CD4-positive, alpha-beta T cell (primary cell): Measurements from ENCODE around the gene FAM171A1. TPM values are rescaled to one million over a fixed set of nuclear protein-coding genes. Genes with fewer than 3 reads are reported as not detected.

Experiments used
- ATAC-seq: fragments of 200-7000 bp; cut with Tn5 transposase; one replicate; pipeline ENCODE4 v1.10.0; 2022; ENCODE audit warnings: mild to moderate bottlenecking; ENCODE audit not compliant: poor library complexity
- CTCF ChIA-PET: fragments of 350-600 bp; sonication (Branson Sonifier 250); formaldehyde crosslinking; loops from one replicate; lab custom pipeline; 2021; ENCODE audit warnings: antibody characterized with exemption, inconsistent platforms; lab: Charles Lee
- POLR2A ChIA-PET: fragments of 350-600 bp; sonication (Branson Sonifier 250); formaldehyde crosslinking; loops from one replicate; lab custom pipeline; 2021; ENCODE audit warnings: antibody characterized with exemption, inconsistent platforms; lab: Charles Lee
- DNase-seq, 14 experiments: peaks; one replicate each; pipeline ENCODE4 v3.0.0-alpha.2; 2013 to 2020; ENCODE audit warnings: mixed read lengths in 2 of 14
- H3K27ac ChIP-seq, 2 donors: one replicate each; pipeline versions ENCODE4 v1.5.1 to v1.7.0; 2013; ENCODE audit warnings: low read length in 2 of 2, low read depth in 1 of 2, mild to moderate bottlenecking in 1 of 2
- H3K27me3 ChIP-seq, 2 experiments: 1 replicate in 1 of 2; 2 replicates in 1 of 2; pipeline versions ENCODE4 v1.6.1 to v1.7.0; 2013; ENCODE audit warnings: low read length in 2 of 2, control low read depth in 1 of 2, mild to moderate bottlenecking in 1 of 2, moderate library complexity in 1 of 2; ENCODE audit not compliant: insufficient read depth in 2 of 2, control insufficient read depth in 1 of 2
- H3K36me3 ChIP-seq: one replicate; pipeline ENCODE4 v1.6.1; 2013; ENCODE audit warnings: low read length, control low read depth; ENCODE audit not compliant: insufficient read depth
- H3K4me1 ChIP-seq: one replicate; pipeline ENCODE4 v1.6.1; 2013; ENCODE audit warnings: low read length, control low read depth; ENCODE audit not compliant: insufficient read depth
- H3K4me3 ChIP-seq: one replicate; pipeline ENCODE4 v1.5.1; 2013; ENCODE audit warnings: mild to moderate bottlenecking, low read length, moderate library complexity
- H3K9me3 ChIP-seq, 2 experiments: 1 replicate in 1 of 2; 2 replicates in 1 of 2; pipeline versions ENCODE4 v1.6.1 to v1.7.0; 2013; ENCODE audit warnings: low read length in 2 of 2, mild to moderate bottlenecking in 2 of 2, control low read depth in 1 of 2, moderate library complexity in 1 of 2; ENCODE audit not compliant: control insufficient read depth in 1 of 2, insufficient read depth in 1 of 2
- H3K27ac Mint-ChIP-seq: one replicate; pipeline ENCODE4 v1.8.0; 2020; ENCODE audit warnings: mixed read lengths
- H3K27me3 Mint-ChIP-seq: one replicate; pipeline ENCODE4 v1.8.0; 2021; ENCODE audit warnings: mixed read lengths
- H3K36me3 Mint-ChIP-seq: one replicate; pipeline ENCODE4 v1.8.0; 2021; ENCODE audit warnings: low read depth, mixed read lengths
- H3K4me1 Mint-ChIP-seq: one replicate; pipeline ENCODE4 v1.8.0; 2021; ENCODE audit warnings: low read depth, mixed read lengths
- H3K4me3 Mint-ChIP-seq: one replicate; pipeline ENCODE4 v1.8.0; 2020; ENCODE audit warnings: mild to moderate bottlenecking, mixed read lengths
- H3K9me3 Mint-ChIP-seq: one replicate; pipeline ENCODE4 v1.8.0; 2020; ENCODE audit warnings: mixed read lengths
- CTCF ChIP-seq: fragments of 200-600 bp; IDR thresholded peaks from one replicate; pipeline ENCODE4 v1.8.0; 2022; ENCODE audit warnings: antibody characterized with exemption, mild to moderate bottlenecking
- intact Hi-C, 2 experiments: fragments of 100-400 bp; cut with DNase I in 1 of 2; cut with micrococcal nuclease in 1 of 2; formaldehyde crosslinking; loops; one replicate each; pipeline versions ENCODE4 v1.15.1 to v1.9.0; 2023 to 2025; cut with DNase I, micrococcal nuclease
- total RNA-seq, 174 experiments: library from RNA in 2 of 174; stranded (reverse) in 2 of 174; gene quantifications; one replicate each; pipeline ENCODE4 v1.2.3 and lab custom pipeline; 2021 to 2026

FAM171A1 gene
- total RNA-seq, 2 experiments from 2014 or later, result 1.8 to 2.6 TPM

GRCh38 chr10:15259136-15259535 lies 112.0 kb downstream of the FAM171A1 start:
- Histone ChIP-seq H3K27ac (no peak overlapping the region), H3K27me3 (no peaks in the 10 kb centered on the region), H3K9me3 (no peaks in the 10 kb centered on the region), H3K4me3 (no peak overlapping the region), H3K36me3 (no peaks in the 10 kb centered on the region), H3K4me1 (peaks cover 9% of the 10 kb centered on the region)
- Mint-ChIP-seq H3K4me1 (peaks cover 12% of the 10 kb centered on the region), H3K4me3 (no peak overlapping the region), H3K27me3 (no peaks in the 10 kb centered on the region), H3K9me3 (no peaks in the 10 kb centered on the region), H3K27ac (no peak overlapping the region), H3K36me3 (peaks cover 6% of the 10 kb centered on the region)
- intact Hi-C loops, result no loop called here
- TF ChIP-seq CTCF, result no peak
- DNase-seq (no peak), ATAC-seq (no peak)
- ChIA-PET POLR2A (no interaction called here), CTCF (no interaction called here)

- ChIA-PET POLR2A (no interaction called here), CTCF (no interaction called here)
- intact Hi-C loops, result no loop called here
- no peak overlapping the region for H3K4me3 ChIP-seq
- H3K27ac Mint-ChIP-seq, result no peak overlapping the region
- no peaks in the 10 kb centered on the region for H3K9me3 Mint-ChIP-seq
- H3K27me3 Mint-ChIP-seq, result no peaks in the 10 kb centered on the region
- no peak overlapping the region for H3K4me3 Mint-ChIP-seq
- DNase-seq (no peak), ATAC-seq (no peak)
- peaks cover 15% of the 10 kb centered on the region for H3K4me1 ChIP-seq
- H3K4me1 Mint-ChIP-seq, result peaks cover 20% of the 10 kb centered on the region
- H3K36me3 Mint-ChIP-seq, result peaks cover 6% of the 10 kb centered on the region
- no peak overlapping the region for H3K27ac ChIP-seq
- TF ChIP-seq CTCF, result no peak
- no peaks in the 10 kb centered on the region for H3K9me3 ChIP-seq
- H3K36me3 ChIP-seq, result no peaks in the 10 kb centered on the region
- no peaks in the 10 kb centered on the region for H3K27me3 ChIP-seq
Measured at GRCh38 chr10:15258255-15258654, 112.8 kb downstream of the FAM171A1 start.

- POLR2A ChIA-PET, result no interaction called here
- DNase-seq, result no peak
- ATAC-seq, result no peak
- Histone ChIP-seq H3K27ac (no peak overlapping the region), H3K4me3 (no peak overlapping the region), H3K27me3 (no peaks in the 10 kb centered on the region), H3K9me3 (no peaks in the 10 kb centered on the region), H3K4me1 (peaks cover 22% of the 10 kb centered on the region), H3K36me3 (no peaks in the 10 kb centered on the region)
- intact Hi-C loops, result no loop called here
- peak overlapping the region; percentile 39 for H3K4me3 Mint-ChIP-seq
- H3K36me3 Mint-ChIP-seq, result peaks cover 9% of the 10 kb centered on the region
- H3K4me1 Mint-ChIP-seq, result peaks cover 39% of the 10 kb centered on the region
- H3K27me3 Mint-ChIP-seq, result no peaks in the 10 kb centered on the region
- TF ChIP-seq CTCF, result no peak
- H3K27ac Mint-ChIP-seq, result no peak overlapping the region
- CTCF ChIA-PET, result no interaction called here
- no peaks in the 10 kb centered on the region for H3K9me3 Mint-ChIP-seq
Measured at GRCh38 chr10:15255961-15256360, 115.1 kb downstream of the FAM171A1 start.
